NK-92 treated with Interleukin-12 subunit alpha and Interleukin-12 subunit beta, amount 100 ng/mL, for 24 hours (cell line): ENCODE results near the gene GPATCH1.
"Not testable (repeated sequence)": the region's sequence is repeated elsewhere in the genome, so short reads cannot be mapped to it uniquely, and the experiment has no call there.

ENCODE experiments used
- DNase-seq: peaks from one replicate; lab custom pipeline; 2025; lab: John Stamatoyannopoulos, UW

The GPATCH1 gene

DNA sequence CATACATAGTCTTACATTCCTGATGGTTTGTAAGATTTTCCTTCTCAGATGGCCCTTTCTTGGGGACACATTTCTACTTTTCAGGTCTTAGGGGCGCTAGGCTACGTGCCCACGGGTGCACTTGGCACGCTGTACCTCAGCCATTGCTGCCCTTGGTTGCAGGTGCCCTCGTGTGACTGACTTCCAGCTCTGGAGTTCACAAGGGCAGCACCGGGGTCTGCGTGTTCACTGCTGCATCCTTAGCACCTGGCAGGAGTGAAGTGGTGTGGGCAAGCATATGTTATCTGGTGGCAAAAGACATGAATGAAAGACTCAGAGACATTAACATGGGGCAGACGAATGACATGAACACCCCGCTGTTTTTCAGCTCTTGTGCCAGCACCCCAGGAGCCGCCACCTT, 37.7 kb downstream of the GPATCH1 start:
- no peak for DNase-seq

DNA sequence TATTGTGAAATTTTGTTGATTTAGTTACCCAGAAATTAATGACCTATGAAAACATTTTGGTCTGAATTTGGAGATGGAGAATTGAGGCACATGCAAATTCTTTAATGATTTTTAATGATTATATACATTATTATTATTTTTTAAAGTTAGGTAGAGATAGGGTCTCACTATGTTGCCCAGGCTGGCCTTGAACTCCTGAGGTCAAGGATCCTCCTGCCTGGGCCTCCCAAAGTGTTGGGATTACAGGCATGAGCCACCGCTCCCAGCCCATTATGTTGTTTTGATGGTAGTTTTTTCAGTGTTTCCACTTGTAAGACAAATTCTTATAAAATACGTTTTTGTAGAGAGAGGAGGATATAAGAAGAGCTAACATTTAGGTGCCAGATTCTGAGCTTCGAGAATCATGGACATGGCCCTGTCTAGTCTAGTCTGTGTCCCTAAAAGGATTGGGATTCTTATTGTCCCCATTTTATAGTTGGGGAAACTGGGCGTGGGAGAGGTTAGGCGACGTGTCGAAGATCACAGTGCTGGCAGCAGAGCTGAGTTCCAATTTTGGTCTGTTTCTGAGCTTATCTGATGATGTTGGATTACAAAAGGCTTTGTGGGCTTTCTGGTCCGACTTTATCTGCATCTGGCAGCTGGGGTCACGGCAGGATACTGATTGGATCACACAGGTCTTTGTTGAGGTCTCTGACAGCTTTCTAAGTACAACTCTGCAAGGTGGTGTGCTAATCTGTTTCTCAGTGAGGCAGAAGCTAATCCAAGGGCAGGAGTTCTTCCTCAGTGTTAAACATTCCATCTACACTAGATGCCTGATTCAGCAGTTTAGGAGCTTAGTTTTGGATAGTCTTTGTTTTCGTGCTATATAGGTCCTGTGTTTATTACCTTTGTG, 43.5 kb downstream of the GPATCH1 start:
- DNase-seq, result no peak

- DNase-seq, result no peak
Measured at GRCh38 chr19:33125929-33126388, 45.0 kb downstream of the GPATCH1 start.

GRCh38 chr19:33126712-33127111, 45.7 kb downstream of the GPATCH1 start:
- DNase-seq, result not testable (repeated sequence)

DNA sequence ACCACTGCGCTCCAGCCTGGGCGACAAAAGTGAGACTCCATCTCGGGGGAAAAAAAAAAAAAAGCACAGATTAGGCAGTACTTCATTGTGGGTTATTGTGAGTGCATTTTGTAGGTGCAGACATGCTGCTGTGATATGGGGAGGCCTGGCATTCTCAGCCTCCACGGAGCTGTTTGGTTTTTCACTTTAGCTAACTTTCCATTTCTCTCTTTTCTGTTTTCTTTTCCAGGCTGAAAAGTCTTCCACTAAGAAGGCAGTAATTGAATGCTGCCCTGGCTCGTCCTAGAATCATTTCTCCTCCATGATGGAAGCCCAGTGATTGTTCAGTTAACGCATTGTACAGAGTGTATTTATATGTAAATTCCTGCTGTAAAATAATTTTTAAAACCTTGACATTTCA, 48.9 kb downstream of the GPATCH1 start:
- DNase-seq, result no peak

GRCh38 chr19:33130433-33130832, 49.5 kb downstream of the GPATCH1 start:
- no peak for DNase-seq

GRCh38 chr19:33132021-33132420, 51.0 kb downstream of the GPATCH1 start, which contains the start of gene WDR88:
Gene WDR88, plus strand, starts transcription at chr19:33132114. Its CDS starts 56 bp downstream, at chr19:33132170.
- DNase-seq, result no peak

DNA sequence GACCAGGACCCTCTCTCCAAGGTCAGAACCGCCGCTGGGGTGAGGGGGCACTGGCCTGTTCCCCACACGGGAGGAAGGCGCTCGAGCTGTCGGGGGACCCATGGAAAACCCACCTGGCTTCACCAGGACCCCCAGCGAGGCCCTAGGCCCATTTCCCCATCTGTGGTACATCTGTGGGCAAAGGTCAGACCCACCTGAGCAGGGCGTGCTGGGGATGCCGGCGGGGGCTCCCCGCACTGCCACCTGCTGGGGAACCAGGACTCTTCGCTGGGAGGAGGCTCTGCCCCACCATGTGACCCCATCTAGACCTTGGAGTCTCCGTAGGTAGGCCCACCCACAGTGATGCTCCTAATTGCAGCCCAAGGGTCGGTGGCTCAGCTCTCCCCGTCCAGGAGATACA, 51.4 kb downstream of the GPATCH1 start:
- no peak for DNase-seq

DNA sequence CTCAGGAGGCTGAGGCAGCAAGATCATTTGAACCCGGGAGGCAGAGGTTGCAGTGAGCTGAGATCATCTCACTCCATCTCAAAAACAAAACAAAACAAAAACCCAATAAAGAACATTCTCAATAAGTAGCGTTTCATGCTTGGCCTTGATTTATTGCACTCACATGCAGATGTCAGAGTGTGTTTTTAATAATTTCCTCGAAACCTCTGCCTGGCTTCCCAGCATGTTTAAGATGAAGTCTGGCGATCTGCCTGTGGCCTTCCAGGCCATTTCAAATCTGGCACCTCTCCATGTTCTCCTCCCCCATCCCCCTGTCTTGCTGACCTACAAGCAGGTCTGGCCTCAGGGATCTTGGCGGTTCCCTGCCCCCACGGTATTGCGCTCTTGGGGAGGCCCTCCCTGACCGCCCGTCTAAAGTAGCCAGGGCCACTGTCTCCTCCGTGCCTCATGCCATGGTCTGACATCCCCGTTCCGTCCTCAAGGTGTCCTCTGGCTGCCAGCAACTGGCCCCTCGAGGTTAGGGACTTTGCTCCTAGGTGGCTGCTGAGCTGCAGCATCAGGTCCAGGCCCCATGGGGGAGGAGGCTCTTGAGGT, 52.6 kb downstream of the GPATCH1 start:
- no peak for DNase-seq

- no peak for DNase-seq
Measured at GRCh38 chr19:33134571-33135041, 53.6 kb downstream of the GPATCH1 start.

- no peak for DNase-seq
Measured at GRCh38 chr19:33139165-33139564, 58.2 kb downstream of the GPATCH1 start.

GRCh38 chr19:33143897-33144405, 63.0 kb downstream of the GPATCH1 start:
- DNase-seq, result peak; percentile 32

GRCh38 chr19:33146209-33146608, 65.2 kb downstream of the GPATCH1 start:
- no peak for DNase-seq

- no peak for DNase-seq
Measured at GRCh38 chr19:33147538-33147937, 66.6 kb downstream of the GPATCH1 start.

DNA sequence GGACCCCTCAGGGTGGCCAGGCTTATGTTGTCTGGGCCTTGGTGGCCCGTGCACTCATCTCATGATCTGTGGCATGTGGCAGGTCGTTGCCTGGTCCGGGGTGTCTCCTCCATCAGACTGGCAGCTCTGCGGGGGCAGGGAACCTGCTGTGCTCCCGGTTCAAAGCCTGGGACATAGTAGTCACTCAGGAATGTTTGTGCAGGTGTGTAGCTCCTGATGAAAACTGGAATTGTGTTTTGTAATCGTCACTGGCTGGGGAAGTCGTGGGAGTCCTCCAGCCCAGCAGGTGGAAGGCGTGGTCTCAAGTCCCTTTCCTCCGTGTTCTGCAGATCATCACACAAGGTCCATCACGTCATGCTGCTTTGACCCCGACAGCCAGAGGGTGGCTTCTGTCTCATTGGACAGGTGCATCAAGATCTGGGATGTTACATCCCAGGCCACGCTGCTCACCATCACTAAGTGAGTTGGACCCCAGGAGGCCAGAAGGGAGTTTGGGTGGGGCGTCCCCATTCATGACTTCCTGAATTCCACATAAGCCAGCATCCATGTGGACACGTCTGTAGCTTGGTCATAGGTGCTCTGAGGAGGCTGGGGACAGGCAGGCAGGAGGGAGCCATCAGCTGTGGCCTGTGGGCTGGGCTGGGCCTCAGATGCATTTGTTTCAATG, 70.0 kb downstream of the GPATCH1 start:
- DNase-seq, result no peak

GRCh38 chr19:33152176-33152575, 71.2 kb downstream of the GPATCH1 start:
- no peak for DNase-seq

DNA sequence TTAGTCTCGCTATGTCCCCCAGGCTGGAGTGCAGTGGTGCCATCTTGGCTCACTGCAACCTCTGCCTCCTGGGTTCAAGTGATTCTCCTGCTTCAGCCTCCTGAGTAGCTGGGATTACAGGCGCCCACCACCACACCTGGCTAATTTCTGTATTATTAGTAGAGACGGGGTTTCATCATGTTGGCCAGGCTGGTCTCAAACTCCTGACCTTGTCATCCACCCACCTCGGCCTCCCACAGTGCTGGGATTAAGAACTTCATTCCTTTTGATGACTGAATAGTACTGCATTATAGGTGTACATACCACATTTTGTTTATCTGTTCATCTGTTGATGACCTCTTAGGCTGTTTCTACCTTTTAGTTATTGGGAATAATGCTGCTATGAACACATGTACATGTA, 71.6 kb downstream of the GPATCH1 start:
- DNase-seq, result not testable (repeated sequence)

- not testable (repeated sequence) for DNase-seq
Measured at GRCh38 chr19:33154313-33154712, 73.3 kb downstream of the GPATCH1 start.

DNA sequence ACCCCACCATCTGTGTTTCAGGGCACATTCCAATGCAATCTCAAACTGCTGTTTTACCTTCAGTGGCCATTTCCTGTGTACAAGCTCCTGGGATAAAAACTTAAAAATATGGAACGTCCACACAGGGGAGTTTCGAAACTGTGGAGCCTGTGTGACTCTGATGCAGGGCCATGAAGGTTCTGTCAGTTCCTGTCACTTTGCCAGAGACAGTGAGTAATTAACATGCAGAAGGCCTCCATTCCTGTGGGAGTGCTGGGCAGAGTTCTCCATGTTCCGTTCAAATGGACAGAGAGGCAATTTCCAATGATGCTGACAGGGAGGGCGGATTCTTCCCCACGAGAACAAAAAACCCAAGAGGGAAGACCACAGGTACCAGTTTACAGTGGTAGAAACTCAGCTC, 75.4 kb downstream of the GPATCH1 start:
- no peak for DNase-seq

DNA sequence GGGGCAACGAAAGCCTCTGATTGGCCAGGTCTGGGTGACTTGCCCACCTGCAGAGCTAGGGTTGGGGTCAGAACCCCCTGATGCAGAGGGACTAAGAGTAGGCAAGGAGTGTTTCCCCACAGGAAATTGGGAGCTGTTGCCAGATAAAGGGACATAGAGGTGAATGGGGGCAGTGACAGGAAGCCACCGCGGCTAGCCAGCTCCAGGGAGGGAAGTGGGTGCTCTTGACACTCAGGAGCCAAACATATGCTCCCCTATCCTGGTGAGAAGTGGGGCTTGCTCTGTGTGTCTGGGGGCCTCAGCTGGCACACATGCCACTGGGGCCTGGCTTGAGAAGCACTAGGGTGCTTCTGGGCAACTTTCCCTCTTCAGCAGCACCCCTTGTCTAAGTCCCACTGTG, 76.9 kb downstream of the GPATCH1 start:
- no peak for DNase-seq

- no peak for DNase-seq
Measured at GRCh38 chr19:33158365-33158764, 77.4 kb downstream of the GPATCH1 start.

- no peak for DNase-seq
Measured at GRCh38 chr19:33159149-33159548, 78.2 kb downstream of the GPATCH1 start.
